A172 (cell line): Measurements from ENCODE around the gene MANBA. TPM values are rescaled to one million over a fixed set of nuclear protein-coding genes. Genes with fewer than 3 reads are reported as not detected.
"Not testable (repeated sequence)": the region's sequence is repeated elsewhere in the genome, so short reads cannot be mapped to it uniquely, and the experiment has no call there.

Experiments
- DNase-seq: peaks from one replicate; pipeline ENCODE4 v3.0.0-alpha.2; 2015; ENCODE audit warnings: low spot score
- total RNA-seq: library from RNA; depleted of rRNA; stranded (reverse); fragments of >200 nt; shearing (Covaris generic); gene quantifications from 2 replicates; pipeline ENCODE4 v1.2.3, GENCODE V29; 2014

MANBA gene
- total RNA-seq, 1 experiment from 2014 or later = 32.8 TPM

DNA sequence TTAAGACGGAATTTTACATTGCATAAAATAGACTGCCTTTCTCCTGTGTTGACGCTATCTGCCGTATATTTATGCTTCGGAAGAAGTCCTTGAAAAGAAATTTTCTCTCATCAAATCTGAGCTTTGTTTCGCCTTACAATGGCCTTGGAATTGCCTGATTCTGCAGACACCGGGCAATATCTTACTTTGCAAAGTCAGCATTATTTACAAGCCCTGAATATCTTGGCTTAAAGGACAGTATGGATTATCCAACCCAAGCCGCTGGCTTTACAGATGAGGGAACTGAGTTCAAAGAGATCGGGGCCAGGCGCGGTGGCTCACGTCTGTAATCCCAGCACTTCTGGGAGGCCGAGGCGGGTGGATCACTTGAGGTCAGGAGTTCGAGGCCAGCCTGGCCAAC lies 1.1 kb upstream of the MANBA start:
- no peak for DNase-seq

DNA sequence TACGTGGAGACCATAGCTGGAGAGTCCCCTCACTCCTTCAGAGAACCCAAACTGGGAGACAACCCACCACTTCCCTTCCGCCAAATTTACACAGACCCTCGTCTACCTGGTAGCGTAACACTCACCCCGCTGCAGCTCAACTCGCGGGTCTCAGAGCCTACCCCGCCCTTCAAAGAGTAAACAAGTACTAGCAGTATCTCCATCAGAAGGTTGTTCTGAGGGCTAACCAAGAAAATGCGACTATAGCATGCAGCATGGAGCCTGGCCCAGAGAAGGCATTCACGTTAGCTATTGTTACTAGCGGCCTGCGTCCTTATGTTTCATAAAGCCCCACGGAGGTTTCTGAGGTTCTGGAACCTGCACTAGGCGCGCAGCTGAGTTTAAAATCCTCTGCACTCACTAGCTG lies 531 bp upstream of the MANBA start:
- peak; percentile 6 for DNase-seq

DNA sequence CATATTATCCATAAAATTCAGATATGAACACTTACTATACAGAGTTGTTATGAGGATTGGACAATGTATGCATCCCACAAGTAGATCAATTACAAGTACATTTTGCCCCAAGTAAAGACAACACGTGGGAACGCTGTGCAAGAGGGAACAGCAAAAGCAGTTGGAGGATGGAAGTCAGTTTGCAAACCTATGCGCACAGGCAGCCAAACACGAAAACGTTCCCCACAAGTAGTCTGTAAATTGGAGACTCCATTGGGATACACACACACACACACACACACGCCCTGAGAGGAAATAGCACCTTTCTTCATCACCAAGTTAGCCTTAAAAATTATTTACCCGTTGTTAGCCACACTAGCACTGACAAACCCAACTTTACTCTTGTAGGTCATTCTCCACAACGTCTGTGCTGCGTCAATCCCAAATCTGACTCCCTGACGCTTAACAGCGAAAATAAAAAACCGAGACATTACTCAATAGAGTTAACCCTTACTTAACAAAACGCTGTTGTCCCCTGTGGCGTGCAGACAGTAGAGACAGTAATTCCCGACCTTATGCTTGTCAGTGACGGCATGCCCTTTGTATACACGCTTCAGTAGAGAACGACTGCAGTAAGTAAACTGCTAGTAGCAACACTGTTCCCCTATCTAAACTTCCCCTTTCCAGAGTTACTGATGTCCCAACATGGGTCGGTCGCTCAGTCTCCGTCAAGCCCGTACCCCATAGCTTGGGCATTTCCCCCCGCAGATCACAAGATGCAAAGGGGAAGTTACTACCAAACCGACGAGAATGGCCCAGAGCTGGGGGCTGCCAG lies 730 bp downstream of the MANBA start:
- peak; percentile 18 for DNase-seq

DNA sequence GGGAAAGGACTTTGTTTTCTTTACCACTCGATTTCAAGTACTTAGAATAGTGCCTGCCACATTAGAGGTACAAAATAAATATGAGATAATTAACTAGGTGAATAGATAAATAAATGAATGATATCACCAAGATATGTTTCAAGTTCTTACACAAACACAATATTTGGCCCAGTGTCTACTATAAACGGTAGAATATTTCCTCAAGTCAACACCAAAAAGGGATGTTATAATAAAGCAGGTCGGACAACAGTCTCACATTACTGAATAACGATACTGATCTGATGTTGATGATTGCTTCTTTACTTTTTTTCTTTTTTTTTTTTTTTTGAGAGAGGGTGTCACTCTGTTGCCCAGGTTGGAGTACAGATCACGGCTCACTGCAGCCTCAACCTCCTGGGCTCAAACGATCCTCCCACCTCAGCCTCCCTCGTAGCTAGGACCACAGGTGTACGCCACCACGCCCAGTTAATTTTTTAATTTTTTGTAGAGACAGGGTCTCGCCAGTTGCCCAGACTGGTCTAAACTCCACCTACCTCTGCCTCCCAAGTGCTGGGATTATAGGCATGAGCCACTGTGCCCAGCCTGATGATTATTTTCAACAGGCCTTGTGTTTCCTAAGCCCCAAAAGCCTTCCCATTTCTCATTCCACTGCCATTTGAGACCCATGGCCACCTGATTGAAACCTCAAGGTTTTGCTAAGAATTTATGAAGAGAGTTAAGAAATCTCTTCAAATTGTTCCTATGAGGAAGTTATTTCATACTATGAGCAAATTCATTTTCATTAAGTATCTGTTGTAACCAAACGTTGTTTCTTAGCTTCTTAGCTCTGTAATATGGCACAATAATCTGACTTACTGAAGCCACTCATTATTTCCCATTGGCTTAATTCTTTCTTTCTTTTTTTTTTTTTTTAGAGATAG lies 2.3 kb downstream of the MANBA start:
- DNase-seq = no peak

DNA sequence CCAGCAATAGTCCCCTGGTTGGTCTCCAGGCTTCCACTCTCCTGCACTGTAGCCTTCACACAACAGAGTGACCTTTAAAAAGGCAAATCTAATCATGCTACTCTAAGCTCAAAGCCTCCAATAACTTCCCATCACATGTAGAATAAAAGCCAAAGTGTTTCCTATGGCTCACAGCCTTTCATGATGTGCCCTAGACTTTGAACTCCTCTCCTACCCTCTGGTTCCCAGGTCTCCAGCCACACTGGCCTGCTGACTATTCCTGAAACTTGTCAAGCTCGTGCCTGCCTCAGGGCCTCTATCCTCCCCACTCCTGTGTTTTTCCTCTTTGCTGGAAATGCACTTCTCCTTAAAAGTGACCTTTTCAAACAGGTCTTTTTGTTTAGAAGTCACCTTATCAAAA lies 3.1 kb downstream of the MANBA start:
- DNase-seq = no peak

DNA sequence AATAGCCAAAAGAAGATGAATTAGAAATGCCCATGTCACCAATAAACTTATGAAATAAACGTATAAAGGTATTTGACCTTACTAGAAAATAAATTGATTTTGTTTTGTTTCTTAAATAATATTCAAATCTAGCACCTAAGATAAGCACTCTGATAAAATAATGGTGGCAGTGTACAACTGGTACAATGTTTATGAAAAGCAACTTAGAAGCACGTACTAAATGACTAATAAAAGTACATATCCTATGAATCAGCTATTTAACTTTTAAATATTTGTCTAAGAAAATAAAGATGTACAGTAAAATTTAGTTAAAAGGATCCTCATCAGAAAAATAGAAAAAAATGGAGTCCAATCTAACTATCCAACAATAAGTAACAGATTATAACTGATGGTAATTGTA lies 6.7 kb downstream of the MANBA start:
- no peak for DNase-seq

DNA sequence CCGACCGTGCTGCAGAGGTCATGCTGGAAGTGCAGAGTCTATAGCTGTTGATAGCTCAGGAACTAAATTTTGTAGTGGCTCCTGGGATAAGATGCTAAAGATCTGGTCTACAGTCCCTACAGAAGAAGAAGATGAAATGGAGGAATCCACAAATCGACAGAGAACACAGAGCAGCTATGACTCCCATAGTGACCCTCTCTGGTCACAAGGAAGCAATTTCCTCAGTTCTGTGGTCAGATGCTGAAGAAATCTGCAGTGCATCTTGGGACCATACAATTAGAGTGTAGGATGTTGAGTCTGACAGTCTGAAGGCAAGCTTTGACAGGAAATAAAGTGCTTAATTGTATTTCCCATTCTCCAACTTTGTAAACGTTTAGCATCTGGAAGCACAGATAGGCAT lies 8.8 kb downstream of the MANBA start:
- no peak for DNase-seq

DNA sequence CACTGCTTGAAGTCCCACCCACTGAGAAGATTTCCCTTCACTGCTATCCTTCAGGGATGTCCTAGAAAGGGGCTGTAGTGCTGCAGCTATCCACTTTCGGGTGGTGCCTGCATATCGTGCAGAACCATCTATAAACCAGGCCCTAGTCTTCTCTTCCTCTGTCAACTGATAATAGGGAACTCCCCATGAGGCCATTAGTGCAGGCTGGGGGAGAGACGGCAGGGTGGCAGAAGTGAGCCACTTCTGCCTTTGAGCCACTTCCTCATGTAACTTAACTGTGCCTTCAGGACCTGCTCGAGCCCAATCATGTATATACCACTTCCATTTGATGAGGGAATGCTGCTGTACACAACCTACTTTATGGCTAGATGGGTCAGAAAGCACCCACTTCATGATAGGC lies 17.4 kb downstream of the MANBA start:
- not testable (repeated sequence) for DNase-seq

DNA sequence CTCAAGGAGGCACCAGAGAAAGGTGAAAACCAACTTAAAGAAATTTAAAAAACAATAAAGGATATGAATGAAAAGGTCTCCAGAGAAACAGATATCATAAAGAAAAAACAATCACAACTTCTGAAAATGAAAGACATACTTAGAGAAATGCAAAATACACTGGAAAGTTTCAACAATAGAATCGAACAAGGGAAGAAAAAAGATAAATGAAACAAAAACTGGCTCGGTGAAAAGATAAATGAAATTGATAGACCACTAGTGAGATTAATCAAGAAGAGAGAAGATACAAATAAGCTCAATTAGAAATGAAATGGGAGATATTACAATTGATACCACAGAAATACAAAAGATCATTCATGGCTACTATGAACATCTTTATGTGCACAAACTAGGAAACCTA lies 22.0 kb downstream of the MANBA start:
- DNase-seq = not testable (repeated sequence)

DNA sequence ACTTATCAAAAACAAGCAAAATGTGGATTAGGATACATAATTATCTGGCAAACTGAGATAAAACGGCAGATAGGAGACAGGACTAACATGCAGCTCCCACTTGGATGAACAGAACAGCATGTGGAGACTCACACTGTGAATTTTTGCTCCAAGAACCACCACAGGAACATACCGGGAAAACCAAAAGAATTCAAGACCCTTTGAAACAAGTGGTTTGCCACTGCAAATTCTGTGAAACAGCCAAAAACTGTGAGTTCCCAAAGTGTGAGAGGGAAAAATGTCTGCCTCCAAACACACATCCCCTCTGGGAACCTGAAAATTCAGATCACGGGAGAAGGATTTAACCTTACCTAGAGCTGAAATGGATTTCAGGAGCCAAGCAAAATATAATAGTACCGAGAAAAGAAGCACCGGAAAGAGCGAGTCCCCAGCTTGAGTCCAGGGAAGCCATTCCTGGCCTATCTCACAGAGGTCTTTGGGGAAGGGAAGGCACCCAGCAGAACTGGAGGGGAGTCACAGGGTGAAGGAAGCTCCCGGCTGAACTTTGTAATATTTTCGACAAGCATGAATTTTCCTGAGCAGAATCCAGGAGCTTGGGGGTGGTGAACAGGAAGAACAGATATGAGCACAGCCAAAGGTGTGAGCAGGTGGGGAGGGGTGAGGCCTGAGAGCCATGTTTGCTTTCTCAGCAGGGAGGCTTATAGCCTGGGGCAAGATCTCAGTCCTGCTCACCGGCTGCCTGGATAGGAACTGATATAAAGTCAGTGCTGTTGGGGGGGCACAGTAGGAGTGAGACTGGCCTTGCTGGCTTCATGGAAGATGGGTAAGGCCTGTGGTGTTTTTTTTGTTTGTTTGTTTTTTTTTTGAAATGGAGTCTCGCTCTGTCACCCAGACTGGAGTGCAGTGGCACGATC lies 23.9 kb downstream of the MANBA start:
- DNase-seq = no peak

DNA sequence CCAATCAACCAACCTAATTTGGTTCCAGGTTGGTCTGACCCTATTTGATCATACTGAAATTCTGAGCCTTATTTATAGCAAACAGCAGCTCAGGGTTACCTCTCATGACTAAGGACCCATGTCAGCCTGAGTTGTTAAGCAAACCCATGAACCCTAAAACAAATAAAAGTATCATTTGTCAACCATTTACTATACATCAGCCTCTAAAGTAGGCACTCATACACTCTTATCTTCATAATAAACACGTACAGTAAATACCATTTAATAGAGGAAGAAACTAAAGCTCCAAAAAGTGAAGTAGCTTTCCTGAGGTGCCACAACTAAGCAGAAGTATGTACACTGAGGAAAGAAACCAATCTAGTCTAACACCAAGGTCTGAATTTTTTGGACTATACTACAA lies 25.2 kb downstream of the MANBA start:
- DNase-seq = no peak

DNA sequence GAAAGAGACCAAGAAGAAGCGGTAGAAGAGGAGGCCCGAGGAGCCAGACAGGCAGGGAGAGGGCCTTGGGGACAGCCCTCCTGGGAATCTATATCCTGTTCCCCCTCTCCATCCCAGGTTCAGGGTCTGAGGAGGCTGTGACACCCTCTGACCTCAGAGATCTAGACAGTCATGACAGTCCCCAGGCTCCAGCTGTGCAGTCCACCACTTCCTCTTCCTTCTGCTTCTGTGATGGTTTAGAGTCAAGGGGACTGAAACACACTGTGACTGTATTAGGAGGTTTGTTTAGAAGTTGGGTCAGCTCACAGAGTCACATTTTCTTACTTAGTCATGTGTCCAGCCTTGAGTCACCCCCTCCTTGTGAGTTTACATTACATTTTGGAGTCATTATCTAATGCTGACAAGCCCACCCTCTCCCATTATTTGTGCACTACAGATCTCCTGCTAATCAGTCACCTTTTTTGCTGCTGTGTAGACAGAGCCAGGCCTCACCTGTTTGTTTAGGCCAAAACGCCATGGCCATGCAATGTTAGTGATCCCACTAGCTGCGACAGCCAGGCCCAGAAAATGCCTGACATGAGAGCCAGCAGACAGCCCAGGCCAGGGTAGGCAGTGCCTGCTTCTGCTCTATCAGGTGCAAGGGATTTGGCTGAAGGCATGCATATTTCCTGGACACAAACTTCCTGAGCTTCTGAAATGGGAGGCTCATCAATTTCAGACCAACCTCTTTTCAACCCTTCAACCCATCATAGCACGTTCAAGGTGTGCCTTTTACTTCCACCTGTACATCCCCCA lies 26.0 kb downstream of the MANBA start:
- DNase-seq = peak; percentile 21

DNA sequence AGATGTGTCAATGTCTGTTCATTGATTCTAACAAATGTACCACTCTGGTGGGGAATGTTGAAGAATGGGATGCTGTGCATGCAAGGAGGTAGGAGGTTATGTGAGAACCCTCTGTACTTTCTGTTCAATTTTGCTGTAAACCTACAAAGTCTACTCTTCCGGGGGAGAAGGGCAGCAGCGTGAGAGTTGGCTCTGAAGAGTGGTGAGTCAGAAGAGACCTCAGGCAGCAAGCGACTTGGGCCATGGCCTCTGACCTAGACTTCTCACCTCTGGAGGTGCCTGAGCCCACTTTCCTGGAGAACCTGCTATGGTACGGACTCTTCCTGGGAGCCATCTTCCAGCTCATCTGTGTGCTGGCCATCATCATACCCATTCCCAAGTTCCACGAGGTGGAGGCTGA lies 26.7 kb downstream of the MANBA start:
- no peak for DNase-seq

DNA sequence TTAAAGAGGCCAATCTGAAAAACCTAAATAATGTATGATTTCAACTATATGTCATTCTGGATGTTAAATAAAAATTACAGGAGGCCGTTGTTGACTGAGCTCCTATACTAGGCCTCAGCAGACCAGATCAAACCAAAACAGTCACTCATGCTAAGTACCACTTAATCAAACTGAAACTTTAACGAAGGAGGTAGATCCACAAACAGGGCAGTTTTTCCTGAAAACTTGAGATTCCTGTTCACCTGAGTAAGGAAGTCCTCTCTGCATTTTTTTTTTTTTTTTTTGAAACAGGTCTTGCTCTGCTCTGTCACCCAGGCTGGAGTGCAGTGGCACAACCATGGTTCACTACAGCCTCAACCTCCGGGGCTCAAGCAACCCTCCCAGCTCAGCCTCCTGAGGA lies 27.7 kb downstream of the MANBA start:
- DNase-seq = no peak

DNA sequence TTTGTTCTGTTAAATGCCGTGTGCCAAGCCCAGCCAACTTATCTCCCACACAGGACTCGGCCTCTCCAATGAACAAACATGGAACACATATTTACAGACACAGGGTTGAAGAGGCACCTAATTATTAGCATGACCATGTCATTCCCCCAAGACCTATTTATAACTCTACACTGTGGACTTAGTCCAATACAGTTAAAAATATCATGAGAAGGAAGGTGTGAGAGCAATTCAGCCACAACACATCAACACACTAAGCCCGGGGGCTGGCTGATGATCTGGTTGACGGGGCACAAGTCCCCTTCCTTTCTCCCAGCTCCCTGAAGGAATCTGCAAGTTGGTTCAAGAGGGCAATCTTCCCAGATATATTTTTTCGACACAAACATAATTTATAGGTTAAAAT lies 28.1 kb downstream of the MANBA start:
- no peak for DNase-seq

DNA sequence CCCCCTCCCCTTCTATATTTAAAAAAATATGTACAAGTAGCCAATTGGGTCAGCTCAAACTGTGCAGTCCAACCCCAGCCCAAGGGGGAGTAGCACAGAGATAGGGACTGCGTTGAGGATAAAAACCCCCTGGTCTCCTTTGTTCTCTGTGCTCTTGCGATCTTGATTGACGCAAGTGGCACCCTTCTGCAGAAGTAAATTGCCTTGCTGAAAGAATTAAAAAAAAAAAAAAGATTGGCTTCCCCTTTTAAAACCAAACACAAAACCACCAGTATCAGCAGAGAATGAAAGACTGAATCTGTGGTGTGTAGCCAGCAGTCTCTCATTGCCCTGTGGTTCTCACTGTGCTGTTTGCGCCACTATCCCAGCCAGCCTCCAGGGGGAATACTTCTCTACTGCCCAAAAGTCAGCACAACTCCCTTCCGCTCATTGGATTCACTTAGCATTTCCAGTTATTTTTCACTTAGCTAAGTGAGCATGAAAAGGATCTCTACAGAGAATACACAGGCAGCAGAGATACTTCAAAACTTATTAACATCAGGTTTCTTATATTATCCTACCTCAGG lies 29.7 kb downstream of the MANBA start:
- no peak for DNase-seq

DNA sequence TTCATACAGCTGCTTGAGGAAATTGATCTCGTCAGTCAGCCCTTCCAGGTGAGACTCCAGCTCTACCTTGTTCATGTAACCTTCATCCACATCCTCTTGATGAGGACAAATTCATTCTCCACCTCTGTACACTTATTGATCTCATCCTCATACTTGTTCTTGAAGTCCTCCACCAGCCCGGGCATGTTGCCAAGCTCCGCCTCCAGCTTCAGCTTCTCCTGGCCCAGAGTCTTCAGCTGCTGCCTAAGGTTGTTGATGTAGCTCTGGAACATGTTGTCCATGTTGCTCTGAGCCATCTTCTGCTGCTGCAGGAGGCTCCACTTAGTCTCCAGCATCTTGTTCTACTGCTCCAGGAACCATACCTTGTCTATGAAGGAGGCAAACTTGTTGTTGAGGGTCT lies 31.3 kb downstream of the MANBA start:
- DNase-seq = not testable (repeated sequence)

DNA sequence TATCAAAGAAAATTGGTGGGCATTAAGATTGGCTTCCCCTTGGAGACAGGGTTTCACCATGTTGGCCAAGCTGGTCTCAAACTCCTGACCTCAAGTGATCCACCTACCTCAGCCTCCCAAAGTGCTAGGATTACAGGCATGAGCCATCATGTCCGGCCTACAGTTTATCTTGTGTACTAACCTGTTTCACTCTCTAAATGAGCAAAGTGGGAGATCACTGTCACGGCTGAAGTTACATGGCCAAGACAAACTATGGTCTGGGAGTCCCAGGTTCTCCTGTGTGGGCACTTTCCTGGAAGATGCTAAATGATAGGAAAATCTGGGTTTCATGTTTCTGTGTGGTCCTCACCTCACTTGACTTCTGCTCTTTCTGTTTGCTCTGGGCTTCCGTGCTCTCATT lies 33.8 kb downstream of the MANBA start:
- DNase-seq = not testable (repeated sequence)

DNA sequence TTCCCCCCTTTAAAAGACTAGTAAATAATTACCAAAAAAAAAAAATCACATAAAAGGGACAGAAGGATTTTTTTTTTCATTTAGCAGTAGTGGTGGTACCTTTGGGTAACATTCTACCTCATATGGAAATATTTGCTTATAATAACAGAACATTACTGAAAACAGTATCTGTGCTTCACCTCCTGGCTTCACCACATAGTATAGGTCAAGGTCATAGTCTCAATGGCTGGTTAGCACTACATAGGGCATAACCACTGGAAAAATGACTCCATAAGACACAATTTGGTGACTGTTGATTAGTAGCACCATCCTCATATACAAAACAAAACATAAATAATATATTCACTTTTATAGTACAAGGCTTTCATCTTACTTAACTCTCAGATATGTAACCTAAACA lies 34.7 kb downstream of the MANBA start:
- no peak for DNase-seq

DNA sequence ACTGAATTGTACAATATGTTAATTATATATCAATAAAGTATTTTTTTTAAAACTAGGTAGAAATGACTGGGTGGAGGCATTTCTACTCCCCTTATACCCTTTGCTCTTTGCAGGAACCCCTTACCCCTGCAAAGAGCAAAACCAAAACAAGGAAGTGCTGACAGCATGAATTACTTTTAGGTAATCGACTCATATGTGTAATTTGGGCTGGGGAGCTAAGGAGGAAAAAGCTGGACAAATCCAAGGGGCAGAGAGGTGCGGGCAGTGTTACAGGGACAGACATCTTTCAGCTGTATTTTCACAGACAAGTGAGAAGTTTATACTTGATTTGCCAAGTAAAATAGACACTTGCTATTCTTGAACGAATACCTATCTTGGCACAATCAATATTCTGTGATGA lies 35.5 kb downstream of the MANBA start:
- DNase-seq = no peak

DNA sequence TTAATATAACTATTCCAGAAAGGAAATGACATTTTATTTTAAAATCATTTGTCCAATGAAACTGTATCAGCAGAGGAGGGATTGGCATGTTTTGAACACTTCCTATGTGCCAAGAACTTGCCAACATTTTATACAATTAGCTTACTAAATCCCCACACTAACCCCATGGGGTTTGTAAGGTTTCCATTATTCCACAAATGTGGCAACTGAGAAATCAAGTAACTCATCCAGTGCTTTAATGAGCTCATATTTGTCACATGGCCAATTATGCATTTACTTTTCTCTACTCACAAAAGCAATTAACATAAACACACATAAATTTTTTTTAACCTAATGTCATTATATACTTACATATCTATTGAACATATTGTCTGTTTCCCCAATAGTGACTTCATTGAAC lies 37.3 kb downstream of the MANBA start:
- no peak for DNase-seq
